GM12801 (cell line): ENCODE measurements around the gene SAXO1.

Source experiments
- CTCF ChIP-seq: IDR thresholded peaks from one replicate; pipeline ENCODE4 v1.5.1; 2011; ENCODE audit warnings: control low read depth; ENCODE audit not compliant: insufficient read length; ENCODE audit errors: extremely low read depth

Gene SAXO1

GRCh38 chr9:18906656-18907395 lies 126.2 kb downstream of the SAXO1 start:
- TF ChIP-seq CTCF: no peak

GRCh38 chr9:18905883-18906629 lies 127.0 kb downstream of the SAXO1 start:
- TF ChIP-seq CTCF: no peak

- TF ChIP-seq CTCF: no peak
Observed at GRCh38 chr9:18905028-18905882, 127.8 kb downstream of the SAXO1 start.

GRCh38 chr9:18903450-18903849 lies 129.6 kb downstream of the SAXO1 start:
- no peak for TF ChIP-seq CTCF

- no peak for TF ChIP-seq CTCF
Observed at GRCh38 chr9:18896531-18897179, 136.4 kb downstream of the SAXO1 start.

- no peak for TF ChIP-seq CTCF
Observed at GRCh38 chr9:18896004-18896403, 137.0 kb downstream of the SAXO1 start.
